ENCODE data around the gene APOBEC4. TPM values are rescaled to one million over a fixed set of nuclear protein-coding genes. Genes with fewer than 3 reads are reported as not detected.
"Not testable (repeated sequence)": the region's sequence is repeated elsewhere in the genome, so short reads cannot be mapped to it uniquely, and the experiment has no call there.

The APOBEC4 gene
- total RNA-seq, 4 donors from 2014 or later = 0.14 TPM; not detected in 3

DNA sequence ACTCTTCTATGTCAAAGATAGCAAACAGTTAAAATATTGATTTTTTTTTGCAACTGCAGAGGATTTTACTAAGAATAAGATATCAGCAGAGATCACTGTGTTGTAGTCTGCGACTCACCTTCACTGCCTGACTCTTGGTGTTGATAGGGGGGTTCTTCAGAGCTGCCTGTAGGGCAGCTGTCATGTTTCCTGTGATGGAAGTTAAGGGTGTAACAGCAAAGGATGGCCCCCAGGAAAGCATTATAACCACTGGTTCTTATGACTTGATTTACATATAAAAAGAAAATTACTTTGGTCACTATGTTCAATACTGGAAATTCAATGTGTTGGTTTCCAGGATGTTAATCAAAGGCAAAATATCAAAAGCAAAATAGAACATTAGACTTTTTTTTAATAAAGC lies 20.2 kb downstream of the APOBEC4 start:
- H3K9me3 ChIP-seq = no peaks in the 10 kb centered on the region
- TF ChIP-seq EP300 (IDR thresholded peaks at IDR 0.05; ENCODE audit: low read depth) = no peak
- TF ChIP-seq POLR2A (IDR thresholded peaks at IDR 0.05) = no peak
- TF ChIP-seq, protein P1, sequence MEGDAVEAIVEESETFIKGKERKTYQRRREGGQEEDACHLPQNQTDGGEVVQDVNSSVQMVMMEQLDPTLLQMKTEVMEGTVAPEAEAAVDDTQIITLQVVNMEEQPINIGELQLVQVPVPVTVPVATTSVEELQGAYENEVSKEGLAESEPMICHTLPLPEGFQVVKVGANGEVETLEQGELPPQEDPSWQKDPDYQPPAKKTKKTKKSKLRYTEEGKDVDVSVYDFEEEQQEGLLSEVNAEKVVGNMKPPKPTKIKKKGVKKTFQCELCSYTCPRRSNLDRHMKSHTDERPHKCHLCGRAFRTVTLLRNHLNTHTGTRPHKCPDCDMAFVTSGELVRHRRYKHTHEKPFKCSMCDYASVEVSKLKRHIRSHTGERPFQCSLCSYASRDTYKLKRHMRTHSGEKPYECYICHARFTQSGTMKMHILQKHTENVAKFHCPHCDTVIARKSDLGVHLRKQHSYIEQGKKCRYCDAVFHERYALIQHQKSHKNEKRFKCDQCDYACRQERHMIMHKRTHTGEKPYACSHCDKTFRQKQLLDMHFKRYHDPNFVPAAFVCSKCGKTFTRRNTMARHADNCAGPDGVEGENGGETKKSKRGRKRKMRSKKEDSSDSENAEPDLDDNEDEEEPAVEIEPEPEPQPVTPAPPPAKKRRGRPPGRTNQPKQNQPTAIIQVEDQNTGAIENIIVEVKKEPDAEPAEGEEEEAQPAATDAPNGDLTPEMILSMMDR (IDR thresholded peaks at IDR 0.05) = no peak
- TF ChIP-seq POLR2AphosphoS5 (IDR thresholded peaks at IDR 0.05) = no peak
- no peaks in the 10 kb centered on the region for H3K27me3 ChIP-seq
- peaks cover 0 to 25% (median 11%) of the 10 kb centered on the region in 4 donors for H3K36me3 ChIP-seq
- peak overlapping the region in 3 of 4 donors; percentile 86 to 98 (median 97) for H3K4me3 ChIP-seq
- 25 to 41% methylated on average over 1 of the region's 1 CpG for WGBS, 2 donors (ENCODE audit: low coverage in 1 of 2)
- peaks cover 9 to 62% (median 38%) of the 10 kb centered on the region in 4 donors for H3K4me1 ChIP-seq
- peak overlapping the region; percentile 94 to 99 (median 96) for H3K27ac ChIP-seq
- no peak for DNase-seq
- intact Hi-C loops (cut with DNase I; ENCODE audit: low total_unique reads) = no loop called here
- in situ Hi-C loops (cut with MboI; ENCODE audit: low pct_ligation_motif_present in 1 of 4, low pct_unique_long_range_greater_than_20kb in 1 of 4, low sequenced_read_pairs in 3 of 4) = loop anchor here in 2 of 4 donors (10.0 to 25.0 kb wide), 2 partner anchors 158 to 171 kb away; partner anchors contain the start of gene SMG7 (in 2 of the 2)

DNA sequence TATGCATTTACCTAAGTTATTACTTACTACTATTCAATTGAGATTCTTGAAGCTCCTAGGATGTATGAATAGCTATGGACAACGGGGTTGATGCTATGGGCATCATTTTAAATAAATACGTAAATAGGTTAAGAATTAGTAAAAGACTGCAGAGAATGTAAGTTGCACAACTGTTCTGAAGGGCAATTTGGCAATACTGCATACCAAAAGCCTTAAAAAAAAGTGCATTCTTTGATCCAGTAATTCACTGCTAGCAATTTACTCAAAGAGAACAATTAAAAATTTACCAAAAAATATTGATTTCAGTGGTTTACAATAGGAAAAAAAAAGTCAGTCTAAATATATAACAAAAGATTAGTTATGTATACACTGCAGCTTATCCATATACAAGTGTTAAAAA lies 21.0 kb downstream of the APOBEC4 start:
- H3K4me3 ChIP-seq = peak overlapping the region in 3 of 4 donors; percentile 86 to 98 (median 97)
- peaks cover 0 to 25% (median 12%) of the 10 kb centered on the region in 4 donors for H3K36me3 ChIP-seq
- no peak for DNase-seq
- in situ Hi-C loops (cut with MboI; ENCODE audit: low pct_ligation_motif_present in 1 of 4, low pct_unique_long_range_greater_than_20kb in 1 of 4, low sequenced_read_pairs in 3 of 4) = loop anchor here in 2 of 4 donors (10.0 to 25.0 kb wide), 2 partner anchors 157 to 170 kb away; partner anchors contain the start of gene SMG7 (in 2 of the 2)
- peaks cover 9 to 68% (median 43%) of the 10 kb centered on the region in 4 donors for H3K4me1 ChIP-seq
- intact Hi-C loops (cut with DNase I; ENCODE audit: low total_unique reads) = no loop called here
- H3K27me3 ChIP-seq = no peaks in the 10 kb centered on the region
- H3K27ac ChIP-seq = peak overlapping the region; percentile 94 to 99 (median 96)
- no peaks in the 10 kb centered on the region for H3K9me3 ChIP-seq
- 60 to 68% methylated on average over 2 of the region's 2 CpGs for WGBS, 2 donors (ENCODE audit: low coverage in 1 of 2)
- TF ChIP-seq, protein P1 (IDR thresholded peaks at IDR 0.05) = no peak
- TF ChIP-seq POLR2AphosphoS5 (IDR thresholded peaks at IDR 0.05) = peak in 1 of 3 donors; percentile 32

DNA sequence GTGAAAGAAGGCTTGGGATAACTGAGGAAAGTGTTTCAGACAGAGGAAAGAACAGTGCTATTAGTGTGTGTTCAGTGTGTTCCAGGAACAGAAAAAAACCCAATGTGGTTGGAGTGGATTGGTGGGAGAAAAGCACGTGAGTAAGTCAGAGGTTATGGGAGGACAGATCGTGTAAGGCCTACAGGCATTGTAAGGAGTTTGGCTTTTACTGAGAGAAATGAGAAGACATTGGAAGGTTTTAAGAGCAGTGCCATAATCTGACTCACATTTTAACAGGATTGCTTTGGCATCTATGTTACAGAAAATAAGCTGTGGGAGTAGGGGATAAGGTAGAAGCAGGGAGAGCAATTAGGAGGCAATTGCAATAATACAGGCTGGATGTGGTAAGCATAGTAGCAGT lies 22.4 kb downstream of the APOBEC4 start:
- no peak for TF ChIP-seq POLR2AphosphoS5 (IDR thresholded peaks at IDR 0.05)
- no peak for TF ChIP-seq POLR2A (IDR thresholded peaks at IDR 0.05)
- no peak for TF ChIP-seq EP300 (IDR thresholded peaks at IDR 0.05; ENCODE audit: low read depth)
- TF ChIP-seq, protein P1 (IDR thresholded peaks at IDR 0.05) = no peak
- 42 to 46% methylated on average over 2 of the region's 2 CpGs for WGBS, 2 donors (ENCODE audit: low coverage in 1 of 2)
- H3K27ac ChIP-seq = peak overlapping the region; percentile 18 to 97 (median 73)
- H3K4me3 ChIP-seq = no peak overlapping the region
- no peak for DNase-seq
- in situ Hi-C loops (cut with MboI; ENCODE audit: low pct_ligation_motif_present in 1 of 4, low pct_unique_long_range_greater_than_20kb in 1 of 4, low sequenced_read_pairs in 3 of 4) (loop anchor here in 2 of 4 donors (10.0 to 25.0 kb wide), 2 partner anchors 156 to 168 kb away; partner anchors contain the start of gene SMG7 (in 2 of the 2)), intact Hi-C loops (cut with DNase I; ENCODE audit: low total_unique reads) (no loop called here)
- peaks cover 6 to 72% (median 48%) of the 10 kb centered on the region in 4 donors for H3K4me1 ChIP-seq
- H3K27me3 ChIP-seq = no peaks in the 10 kb centered on the region
- no peaks in the 10 kb centered on the region for H3K9me3 ChIP-seq
- peaks cover 0 to 29% (median 13%) of the 10 kb centered on the region in 4 donors for H3K36me3 ChIP-seq

DNA sequence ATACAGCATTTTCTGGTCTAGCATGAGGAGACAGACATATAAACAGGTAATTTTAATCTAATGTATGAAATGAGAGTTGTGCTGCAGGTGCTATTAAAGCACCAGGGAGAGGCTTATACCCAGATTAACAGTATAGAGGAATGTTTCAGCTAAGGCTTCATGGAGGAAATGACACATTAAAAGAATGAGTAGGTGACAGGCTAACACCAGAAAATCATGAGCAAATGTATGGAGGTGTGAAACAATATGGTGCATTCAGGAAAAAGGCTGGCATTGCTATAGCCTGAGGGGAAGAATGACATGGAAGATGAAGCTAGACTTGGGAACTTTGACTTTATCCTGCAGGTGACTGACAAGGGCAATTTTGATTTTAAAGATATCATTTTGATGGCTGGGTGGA lies 24.6 kb downstream of the APOBEC4 start:
- H3K4me3 ChIP-seq = no peak overlapping the region
- in situ Hi-C loops (cut with MboI; ENCODE audit: low pct_ligation_motif_present in 1 of 4, low pct_unique_long_range_greater_than_20kb in 1 of 4, low sequenced_read_pairs in 3 of 4) (loop anchor here in 2 of 4 donors (10.0 to 25.0 kb wide), 2 partner anchors 166 to 354 kb away; partner anchors contain the start of gene SMG7 (in 1 of the 2)), intact Hi-C loops (cut with DNase I; ENCODE audit: low total_unique reads) (loop anchor here (10.0 kb wide), 1 partner anchor 344 kb away; no protein-coding TSS in a partner anchor)
- no peak overlapping the region for H3K27ac ChIP-seq
- TF ChIP-seq EP300 (IDR thresholded peaks at IDR 0.05; ENCODE audit: low read depth) = no peak
- no peak for TF ChIP-seq POLR2A (IDR thresholded peaks at IDR 0.05)
- TF ChIP-seq POLR2AphosphoS5 (IDR thresholded peaks at IDR 0.05) = no peak
- TF ChIP-seq, protein P1 (IDR thresholded peaks at IDR 0.05) = no peak
- no peaks in the 10 kb centered on the region for H3K9me3 ChIP-seq
- H3K4me1 ChIP-seq = peaks cover 6 to 65% (median 42%) of the 10 kb centered on the region in 4 donors
- no peak for DNase-seq
- peaks cover 0 to 36% (median 16%) of the 10 kb centered on the region in 4 donors for H3K36me3 ChIP-seq
- no peaks in the 10 kb centered on the region for H3K27me3 ChIP-seq

DNA sequence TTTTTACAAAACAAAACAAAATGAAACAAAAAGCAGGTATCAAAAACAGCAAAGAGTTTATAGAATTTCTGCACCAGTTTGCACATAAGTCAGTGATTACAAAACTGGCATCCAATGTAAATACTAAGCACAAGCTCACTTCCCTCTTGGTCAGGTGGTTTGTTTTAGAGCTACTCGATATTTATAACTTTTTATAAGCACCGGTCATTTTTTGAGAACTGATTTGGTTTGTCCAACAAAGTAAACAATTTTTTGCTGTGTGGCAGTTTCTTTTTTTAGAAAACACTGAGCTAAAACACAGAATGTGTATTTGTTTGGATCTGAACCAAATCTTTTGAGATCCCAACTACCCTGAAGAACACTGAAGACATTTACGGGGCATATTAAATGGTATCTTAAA lies 26.9 kb downstream of the APOBEC4 start:
- H3K9me3 ChIP-seq, DNase-seq, H3K4me3 ChIP-seq, H3K27me3 ChIP-seq: not testable (repeated sequence)
- in situ Hi-C loops (cut with MboI; ENCODE audit: low pct_ligation_motif_present in 1 of 4, low pct_unique_long_range_greater_than_20kb in 1 of 4, low sequenced_read_pairs in 3 of 4) (loop anchor here in 2 of 4 donors (10.0 to 25.0 kb wide), 2 partner anchors 164 to 351 kb away; partner anchors contain the start of gene SMG7 (in 1 of the 2)), intact Hi-C loops (cut with DNase I; ENCODE audit: low total_unique reads) (loop anchor here (10.0 kb wide), 1 partner anchor 341 kb away; no protein-coding TSS in a partner anchor)
- WGBS, 2 donors (ENCODE audit: low coverage in 1 of 2) = 26 to 36% methylated on average over 3 of the region's 3 CpGs
- Histone ChIP-seq H3K36me3 (peaks cover 0 to 36% (median 17%) of the 10 kb centered on the region in 4 donors), H3K27ac (peak overlapping the region; percentile 2 to 44 (median 40)), H3K4me1 (peaks cover 8 to 47% (median 27%) of the 10 kb centered on the region in 4 donors)

All from transverse colon (tissue), 4 donors.